Fibroblast of the aortic adventitia (primary cell): Measurements from ENCODE around the gene UPP1. TPM values are rescaled to one million over a fixed set of nuclear protein-coding genes. Genes with fewer than 3 reads are reported as not detected.

Source experiments
- DNase-seq: peaks from one replicate; pipeline ENCODE4 v3.0.0-alpha.2; 2010; ENCODE audit warnings: low read depth
- H3K4me3 ChIP-seq: 2 replicates; pipeline ENCODE4 v1.5.1; 2011; ENCODE audit warnings: low read depth, mild to moderate bottlenecking, control low read depth, low read length, moderate library complexity
- total RNA-seq: library from RNA; depleted of rRNA; stranded (reverse); fragments of >200 nt; gene quantifications from 2 replicates; pipeline ENCODE4 v1.2.3, GENCODE V29; 2012; ENCODE audit warnings: low replicate concordance
- TF ChIP-seq, protein P1 (sequence below): IDR thresholded peaks from 2 replicates; pipeline ENCODE4 v1.5.1; 2011; ENCODE audit warnings: mild to moderate bottlenecking, low read length, control low read depth, inconsistent platforms; ENCODE audit not compliant: insufficient read depth

The UPP1 gene
- total RNA-seq, 1 donor, result 12.4 TPM

GRCh38 chr7:48108959-48109847 lies 20.1 kb downstream of the UPP1 start:
- TF ChIP-seq, protein P1, sequence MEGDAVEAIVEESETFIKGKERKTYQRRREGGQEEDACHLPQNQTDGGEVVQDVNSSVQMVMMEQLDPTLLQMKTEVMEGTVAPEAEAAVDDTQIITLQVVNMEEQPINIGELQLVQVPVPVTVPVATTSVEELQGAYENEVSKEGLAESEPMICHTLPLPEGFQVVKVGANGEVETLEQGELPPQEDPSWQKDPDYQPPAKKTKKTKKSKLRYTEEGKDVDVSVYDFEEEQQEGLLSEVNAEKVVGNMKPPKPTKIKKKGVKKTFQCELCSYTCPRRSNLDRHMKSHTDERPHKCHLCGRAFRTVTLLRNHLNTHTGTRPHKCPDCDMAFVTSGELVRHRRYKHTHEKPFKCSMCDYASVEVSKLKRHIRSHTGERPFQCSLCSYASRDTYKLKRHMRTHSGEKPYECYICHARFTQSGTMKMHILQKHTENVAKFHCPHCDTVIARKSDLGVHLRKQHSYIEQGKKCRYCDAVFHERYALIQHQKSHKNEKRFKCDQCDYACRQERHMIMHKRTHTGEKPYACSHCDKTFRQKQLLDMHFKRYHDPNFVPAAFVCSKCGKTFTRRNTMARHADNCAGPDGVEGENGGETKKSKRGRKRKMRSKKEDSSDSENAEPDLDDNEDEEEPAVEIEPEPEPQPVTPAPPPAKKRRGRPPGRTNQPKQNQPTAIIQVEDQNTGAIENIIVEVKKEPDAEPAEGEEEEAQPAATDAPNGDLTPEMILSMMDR, result no peak
- no peak for DNase-seq
- H3K4me3 ChIP-seq, result no peak overlapping the region

DNA sequence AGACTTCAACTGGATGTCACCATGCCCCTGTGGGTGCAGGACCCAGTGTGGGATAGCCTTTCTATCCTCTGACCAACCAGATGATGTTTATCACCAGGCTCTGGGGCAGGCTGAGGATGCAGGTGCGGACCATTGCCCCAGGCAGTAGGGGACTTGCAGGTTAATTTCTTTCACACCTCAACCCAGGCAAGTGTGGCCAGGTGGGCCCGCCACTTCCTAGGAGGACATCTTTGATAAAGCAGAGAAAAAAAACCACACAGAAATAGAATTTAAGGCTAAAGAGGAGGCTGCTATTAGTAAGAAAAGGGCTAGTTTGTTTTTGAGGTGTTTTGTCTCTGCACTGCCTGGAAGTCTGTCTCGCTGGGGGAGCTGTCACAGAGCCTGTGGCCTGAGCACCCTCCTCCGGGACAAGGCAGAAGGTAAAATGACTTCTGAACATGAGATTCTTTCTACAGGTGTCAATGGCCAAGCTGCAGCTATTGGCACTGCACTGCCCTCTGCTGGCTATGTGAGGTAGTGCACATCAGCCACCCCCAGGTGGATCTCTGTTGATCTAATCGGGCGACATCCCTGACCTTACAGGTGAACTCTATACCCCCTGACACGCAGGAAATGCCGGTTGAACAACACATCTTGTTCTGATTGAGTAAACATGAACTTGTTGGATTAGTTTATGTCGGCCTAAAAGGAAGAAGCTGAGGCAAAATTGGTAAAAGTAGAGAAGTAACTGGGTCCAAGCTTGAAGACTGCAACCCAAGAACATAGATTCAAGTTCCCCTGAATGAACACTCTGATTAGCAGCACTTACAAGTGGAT lies 21.0 kb downstream of the UPP1 start:
- TF ChIP-seq, protein P1, result peak; percentile 99
- H3K4me3 ChIP-seq, result no peak overlapping the region
- DNase-seq, result peak; percentile 54

DNA sequence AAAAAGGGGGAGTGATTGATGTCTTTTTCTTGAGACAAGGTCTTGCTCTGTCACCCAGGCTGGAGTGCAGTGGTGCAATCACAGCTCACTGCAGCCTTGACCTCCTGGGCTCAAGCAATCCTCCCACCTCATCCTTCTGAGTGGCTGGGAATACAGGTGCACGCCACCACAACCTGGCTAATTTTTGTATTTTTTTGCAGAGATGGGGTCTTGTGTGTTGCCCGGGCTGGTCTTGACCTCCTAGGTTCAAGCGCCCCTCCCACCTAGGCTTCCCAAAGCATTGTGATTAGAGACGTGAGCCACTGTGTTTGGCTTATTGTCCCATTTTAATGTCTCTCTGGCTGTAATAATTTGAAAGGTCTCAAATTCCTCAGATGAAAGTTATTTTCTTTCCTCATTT lies 21.8 kb downstream of the UPP1 start:
- DNase-seq, result no peak
- TF ChIP-seq, protein P1, result no peak

DNA sequence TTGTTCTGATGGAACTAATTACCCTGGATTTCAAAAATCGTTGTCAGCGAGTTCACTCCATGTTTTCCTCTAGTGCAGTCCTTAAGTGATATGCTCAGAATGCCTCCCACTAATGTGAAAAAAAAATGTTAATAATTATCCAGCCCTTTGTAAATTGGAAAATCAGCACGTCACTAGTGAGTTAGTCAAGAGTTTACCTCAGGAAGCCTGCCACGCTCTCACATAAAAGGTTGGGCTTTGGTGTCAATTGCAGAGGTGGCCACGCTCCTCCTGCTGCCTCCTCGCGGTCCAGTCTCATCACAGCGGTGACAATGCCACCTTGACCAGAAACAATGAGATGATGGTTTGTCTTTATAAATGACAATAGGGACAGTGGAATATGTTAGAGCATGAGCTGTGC lies 22.5 kb downstream of the UPP1 start:
- no peak for DNase-seq
- TF ChIP-seq, protein P1, result no peak

More for the DNA sequence above, 21.8 kb downstream of the UPP1 start:
- no peak overlapping the region for H3K4me3 ChIP-seq

GRCh38 chr7:48112401-48113165 lies 23.5 kb downstream of the UPP1 start:
- peak; percentile 44 for DNase-seq
- TF ChIP-seq, protein P1, result no peak

More for the DNA sequence above, 22.5 kb downstream of the UPP1 start:
- H3K4me3 ChIP-seq, result no peak overlapping the region

DNA sequence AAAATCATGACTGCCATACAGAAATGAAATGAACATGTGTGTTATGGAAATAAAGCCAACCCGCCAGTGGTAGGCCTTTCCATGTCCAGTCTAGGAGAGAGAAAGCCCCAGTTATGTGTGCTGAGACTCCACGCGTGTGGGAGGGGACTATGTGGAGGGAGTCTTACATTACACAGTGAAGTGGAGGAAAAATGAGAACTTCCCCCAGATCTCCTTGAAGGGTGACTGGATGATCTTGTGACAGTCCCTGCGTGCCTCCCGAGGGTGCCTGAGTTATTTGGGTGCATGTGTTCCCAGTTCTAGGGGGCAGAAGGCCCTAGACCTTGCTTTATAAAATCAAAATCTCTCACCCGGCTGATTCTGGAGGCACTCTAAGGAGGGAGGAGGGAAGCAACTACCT lies 24.2 kb downstream of the UPP1 start:
- H3K4me3 ChIP-seq, result no peak overlapping the region
- TF ChIP-seq, protein P1, result no peak
- DNase-seq, result no peak

More at GRCh38 chr7:48112401-48113165, 23.5 kb downstream of the UPP1 start:
- no peak overlapping the region for H3K4me3 ChIP-seq
